A549 treated with CORT108297 at 1 μM for 4 hours (cell line): ENCODE measurements around the gene GMNN. TPM values are rescaled to one million over a fixed set of nuclear protein-coding genes. Genes with fewer than 3 reads are reported as not detected.

Source experiments
- total RNA-seq: library from RNA; stranded (reverse); fragments of 200-300 nt; extraction: Qiagen RNA extraction; gene quantifications from 5 replicates; pipeline ENCODE4 v1.2.3, GENCODE V29; 2022

The GMNN gene
- total RNA-seq: 51.0 to 62.3 TPM (median 53.4 TPM) in 5 replicates

DNA sequence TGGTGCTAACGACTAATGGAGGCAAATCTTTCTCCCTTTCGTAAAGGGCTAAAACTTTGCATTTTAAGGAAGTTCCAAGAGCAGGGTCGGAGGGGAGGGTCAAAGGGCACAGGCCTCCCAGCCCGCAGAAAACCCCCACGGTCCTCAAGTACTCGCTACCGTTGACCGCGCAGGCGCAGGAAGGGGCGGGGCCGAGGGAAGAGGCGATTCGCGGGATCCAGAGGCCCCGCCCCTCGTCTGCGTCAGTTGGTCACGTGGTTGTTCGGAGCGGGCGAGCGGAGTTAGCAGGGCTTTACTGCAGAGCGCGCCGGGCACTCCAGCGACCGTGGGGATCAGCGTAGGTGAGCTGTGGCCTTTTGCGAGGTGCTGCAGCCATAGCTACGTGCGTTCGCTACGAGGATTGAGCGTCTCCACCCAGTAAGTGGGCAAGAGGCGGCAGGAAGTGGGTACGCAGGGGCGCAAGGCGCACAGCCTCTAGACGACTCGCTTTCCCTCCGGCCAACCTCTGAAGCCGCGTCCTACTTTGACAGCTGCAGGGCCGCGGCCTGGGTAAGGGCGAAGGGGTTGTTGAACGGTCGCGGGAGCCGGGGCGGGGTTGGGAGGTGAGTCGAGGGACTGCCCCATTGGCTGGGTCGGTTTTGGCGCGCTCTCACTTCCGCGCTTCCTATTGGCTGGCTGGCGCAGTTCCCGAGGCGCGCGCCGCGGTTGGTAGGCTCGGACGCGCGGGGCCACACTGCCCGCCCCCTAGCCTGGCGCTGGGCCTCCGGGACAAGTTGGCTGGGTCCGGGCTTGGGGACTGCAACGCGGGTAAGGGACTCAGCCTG lies at the start of gene GMNN:
TSS of gene GMNN (plus strand) at position 242 of the 824 bp plus-strand sequence. CDS start 2,310 bp downstream, outside the sequence.

DNA sequence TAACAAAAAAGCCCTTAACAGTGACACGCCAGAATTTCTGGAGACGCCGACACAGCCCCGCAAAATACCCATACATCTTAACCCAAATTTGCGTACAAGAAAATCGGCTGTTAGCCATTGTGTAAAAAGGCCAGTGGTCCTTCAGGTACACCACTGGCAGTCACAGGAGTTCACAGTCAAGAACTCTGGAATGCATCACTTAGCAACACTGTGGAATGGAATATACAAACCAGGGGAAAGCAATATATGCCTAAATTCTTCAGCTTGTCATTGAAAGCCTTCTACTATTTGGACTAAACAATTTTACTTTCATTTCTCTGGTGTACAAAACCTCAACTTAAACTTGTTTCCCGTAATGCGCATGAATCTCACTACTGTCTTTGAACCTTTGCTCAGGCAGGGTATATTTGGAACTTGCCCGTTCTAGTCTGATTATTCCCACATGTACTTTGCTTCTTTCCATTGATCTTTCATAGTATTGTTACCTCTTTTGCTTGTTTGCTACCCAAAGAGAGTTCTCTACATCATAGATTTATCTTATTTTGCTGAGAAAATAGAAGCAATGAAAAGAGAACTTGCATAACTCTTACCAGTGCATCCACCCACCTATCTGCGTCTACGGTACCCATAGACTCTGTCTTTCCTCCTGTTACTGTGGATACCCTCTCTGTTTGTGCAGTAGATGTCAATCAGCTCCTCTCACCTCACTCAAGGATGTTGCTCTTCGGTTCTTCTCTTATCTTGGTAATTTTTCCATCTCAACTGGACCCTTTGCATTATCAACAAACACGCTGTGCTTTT lies 24.2 kb downstream of the GMNN start, which contains the start of gene ARMH2:
TSS of gene ARMH2 (minus strand) at position 178 of the 801 bp plus-strand sequence. CDS start at position 118, 60 bp downstream.

Other genes starting within 250 kb of the GMNN start
- gene KIAA0319, start 128.7 kb upstream of the GMNN start, total RNA-seq: 2.5 to 3.0 TPM (median 2.7 TPM) in 5 replicates
- 37.2 to 44.2 TPM (median 39.5 TPM) in 5 replicates for gene TDP2, start 108.0 kb upstream of the GMNN start, total RNA-seq
- 15.6 to 27.3 TPM (median 25.3 TPM) in 5 replicates for gene ACOT13, start 107.9 kb upstream of the GMNN start, total RNA-seq
- 47.0 to 67.5 TPM (median 53.3 TPM) in 5 replicates for gene C6orf62, start 55.8 kb upstream of the GMNN start, total RNA-seq
- not detected in 5 replicates for gene ARMH2, start 24.0 kb downstream of the GMNN start, total RNA-seq
- 0.08 to 0.12 TPM (median 0.08 TPM) in 4 of 5 replicates, not detected in the other for gene RIPOR2, start 161.0 kb downstream of the GMNN start, total RNA-seq